Adrenal gland (tissue), 12 donors: ENCODE results near the gene TRAF3. TPM values are rescaled to one million over a fixed set of nuclear protein-coding genes. Genes with fewer than 3 reads are reported as not detected.

Experiments
- DNase-seq, 7 donors: peaks; one replicate each; pipeline ENCODE4 v3.0.0-alpha.2; 2019 to 2020
- H3K27ac ChIP-seq, 5 donors: fragments of 200-600 bp; sonication (generic) in 4 of 5; 1 replicate in 3 of 5; 2 replicates in 2 of 5; pipeline versions ENCODE4 v1.5.1 to v1.8.0; 2016 to 2020; ENCODE audit warnings: mild to moderate bottlenecking in 1 of 5
- H3K27me3 ChIP-seq: fragments of 200-600 bp; 2 replicates; pipeline ENCODE4 v1.8.0; 2021
- H3K36me3 ChIP-seq, 2 donors: fragments of 200-600 bp; replicated peaks in 1 of 2; 1 replicate in 1 of 2; 2 replicates in 1 of 2; pipeline versions ENCODE4 v1.5.1 to v1.8.0; 2018 to 2022
- H3K4me1 ChIP-seq, 2 donors: fragments of 200-600 bp; replicated peaks in 1 of 2; 1 replicate in 1 of 2; 2 replicates in 1 of 2; pipeline versions ENCODE4 v1.5.1 to v1.8.0; 2018 to 2021
- H3K4me3 ChIP-seq, 4 donors: fragments of 200-600 bp; sonication (generic) in 3 of 4; one replicate each; pipeline ENCODE4 v1.5.1; 2016 to 2018
- H3K9me3 ChIP-seq, 3 donors: fragments of 200-600 bp; sonication (generic) in 1 of 3; replicated peaks in 1 of 3; 1 replicate in 2 of 3; 2 replicates in 1 of 3; pipeline versions ENCODE4 v1.5.1 to v1.8.0; 2016 to 2021
- POLR2A ChIP-seq, 2 donors: fragments of 450-650 bp; IDR thresholded peaks; one replicate each; pipeline ENCODE4 v1.6.1; 2017; ENCODE audit warnings: antibody characterized with exemption in 2 of 2, mild to moderate bottlenecking in 2 of 2, moderate library complexity in 1 of 2
- WGBS, 4 donors: extraction: QIAGEN DNeasy Blood & Tissue Kit in 2 of 4; methylation state at CpG; one replicate each; pipeline versions ENCODE4 v1.1.5 to v1.1.7; 2013 to 2017; 5-methylcytosine and 5-hydroxymethylcytosine counted together
- intact Hi-C, 2 donors: fragments of 100-400 bp; cut with DNase I; formaldehyde crosslinking; loops; one replicate each; pipeline versions ENCODE4 v1.14.1 to v1.15.0; 2022 to 2023
- polyA plus RNA-seq, 3 donors: library from polyadenylated mRNA; stranded (reverse); fragments of 200-250 nt in 2 of 3; fragments of 350-450 nt in 1 of 3; fragmentation: Illumina TruSeq in 1 of 3; extraction: RNeasy Lipid Tissue Mini Kit (QIAGEN cat#74804) in 1 of 3; gene quantifications; one replicate each; pipeline ENCODE4 v1.2.3, GENCODE V29; 2013 to 2014
- total RNA-seq, 9 donors: library from RNA; depleted of rRNA in 4 of 9; stranded (reverse); fragments of >200 nt in 4 of 9; fragments of 120-200 nt in 1 of 9; fragmentation: NEBNext Ultra II Directional in 1 of 9; extraction: Animal tissue kit (Norgen Biotek cat#: 25700) in 1 of 9; gene quantifications; one replicate each; pipeline versions ENCODE4 v1.1.0 to v1.2.4, GENCODE V29; 2013 to 2023
- TF ChIP-seq, protein P1 (sequence below), 6 experiments: fragments of 450-650 bp in 4 of 6; fragments of 200-600 bp in 2 of 6; sonication (generic) in 1 of 6; IDR thresholded peaks; 1 replicate in 5 of 6; 2 replicates in 1 of 6; pipeline versions ENCODE4 v1.5.1 to v1.8.0; 2016 to 2021; ENCODE audit warnings: antibody characterized with exemption in 6 of 6, mild to moderate bottlenecking in 2 of 6, moderate library complexity in 1 of 6
- donor health status: healthy with polysubstance abuse.
- donor health status: Bipolar disorder and iron deficiency.
- donor health status: DM: yes; HTN: yes; CAD: no.
- donor health status: DM: no; HTN: no; CAD: no.
- donor health status: DM: no; HTN: no; CAD: no.
- donor health status: DM: yes; HTN: yes; CAD: no.

The TRAF3 gene
- total and polyA plus RNA-seq, 12 donors: 3.7 to 14.5 (median 9.8) TPM

GRCh38 chr14:102953100-102953499, 175.9 kb downstream of the TRAF3 start:
- Histone ChIP-seq H3K4me1 (no peaks in the 10 kb centered on the region), H3K4me3 (no peak overlapping the region), H3K27ac (no peak overlapping the region), H3K36me3 (peaks cover 0 to 95% of the 10 kb centered on the region in 2 donors), H3K9me3 (no peaks in the 10 kb centered on the region), H3K27me3 (no peaks in the 10 kb centered on the region)
- no peak for DNase-seq
- intact Hi-C loops: no loop called here
- TF ChIP-seq, protein P1, sequence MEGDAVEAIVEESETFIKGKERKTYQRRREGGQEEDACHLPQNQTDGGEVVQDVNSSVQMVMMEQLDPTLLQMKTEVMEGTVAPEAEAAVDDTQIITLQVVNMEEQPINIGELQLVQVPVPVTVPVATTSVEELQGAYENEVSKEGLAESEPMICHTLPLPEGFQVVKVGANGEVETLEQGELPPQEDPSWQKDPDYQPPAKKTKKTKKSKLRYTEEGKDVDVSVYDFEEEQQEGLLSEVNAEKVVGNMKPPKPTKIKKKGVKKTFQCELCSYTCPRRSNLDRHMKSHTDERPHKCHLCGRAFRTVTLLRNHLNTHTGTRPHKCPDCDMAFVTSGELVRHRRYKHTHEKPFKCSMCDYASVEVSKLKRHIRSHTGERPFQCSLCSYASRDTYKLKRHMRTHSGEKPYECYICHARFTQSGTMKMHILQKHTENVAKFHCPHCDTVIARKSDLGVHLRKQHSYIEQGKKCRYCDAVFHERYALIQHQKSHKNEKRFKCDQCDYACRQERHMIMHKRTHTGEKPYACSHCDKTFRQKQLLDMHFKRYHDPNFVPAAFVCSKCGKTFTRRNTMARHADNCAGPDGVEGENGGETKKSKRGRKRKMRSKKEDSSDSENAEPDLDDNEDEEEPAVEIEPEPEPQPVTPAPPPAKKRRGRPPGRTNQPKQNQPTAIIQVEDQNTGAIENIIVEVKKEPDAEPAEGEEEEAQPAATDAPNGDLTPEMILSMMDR (IDR thresholded peaks at IDR 0.05): no peak
- TF ChIP-seq POLR2A (IDR thresholded peaks at IDR 0.05): no peak
- 85 to 91% (median 90%) methylated on average over 15 of the region's 15 CpGs for WGBS, 4 donors

DNA sequence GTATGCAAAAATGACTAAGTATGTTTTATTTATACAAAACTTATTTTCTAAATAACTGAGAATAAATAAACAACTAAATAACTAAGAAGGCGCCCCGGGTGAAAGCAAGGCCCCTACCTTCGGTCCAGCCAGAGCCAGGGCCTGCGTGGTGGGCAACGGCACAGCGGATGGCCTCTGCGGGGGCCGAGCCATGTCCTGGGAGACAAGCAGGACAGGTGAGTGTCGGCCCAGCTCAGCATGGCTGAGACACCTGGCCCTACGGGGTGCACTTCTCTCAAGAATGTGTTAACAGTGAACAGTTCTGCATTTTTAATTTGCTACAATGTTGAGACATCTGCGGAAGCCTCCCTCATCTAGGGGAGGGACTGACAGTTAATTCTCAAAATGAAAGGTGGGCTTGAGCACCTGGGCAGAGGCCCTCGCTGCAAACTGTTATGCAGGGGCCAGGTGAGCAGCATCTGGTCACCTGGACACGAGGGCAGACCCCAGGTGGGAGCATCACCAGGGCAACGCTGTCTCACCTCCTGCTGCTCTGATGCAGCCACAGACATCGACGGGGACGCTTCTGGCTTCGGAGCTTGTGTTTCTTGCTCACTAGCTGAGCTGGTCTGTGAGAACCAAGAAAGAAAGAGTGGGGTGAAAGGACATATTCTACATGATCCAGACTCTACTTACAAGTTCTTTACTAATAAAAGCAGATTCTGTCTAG, 177.0 kb downstream of the TRAF3 start:
- Histone ChIP-seq H3K36me3 (peaks cover 0 to 98% of the 10 kb centered on the region in 2 donors), H3K9me3 (no peaks in the 10 kb centered on the region), H3K27me3 (no peaks in the 10 kb centered on the region), H3K4me1 (no peaks in the 10 kb centered on the region), H3K4me3 (no peak overlapping the region), H3K27ac (no peak overlapping the region)
- 91 to 94% (median 93%) methylated on average over 17 to 18 of the region's 18 CpGs for WGBS, 4 donors
- no peak for DNase-seq
- intact Hi-C loops: no loop called here
- TF ChIP-seq, protein P1 (IDR thresholded peaks at IDR 0.05): no peak
- no peak for TF ChIP-seq POLR2A (IDR thresholded peaks at IDR 0.05)

- intact Hi-C loops: no loop called here
- 86 to 88% (median 86%) methylated on average over 8 of the region's 8 CpGs for WGBS, 4 donors
- no peak for DNase-seq
- H3K27ac ChIP-seq: no peak overlapping the region
- no peaks in the 10 kb centered on the region for H3K27me3 ChIP-seq
- H3K4me3 ChIP-seq: no peak overlapping the region
- H3K36me3 ChIP-seq: peaks cover 0 to 97% of the 10 kb centered on the region in 2 donors
- H3K4me1 ChIP-seq: no peaks in the 10 kb centered on the region
- TF ChIP-seq POLR2A (IDR thresholded peaks at IDR 0.05): no peak
- TF ChIP-seq, protein P1 (IDR thresholded peaks at IDR 0.05): no peak
- H3K9me3 ChIP-seq: no peaks in the 10 kb centered on the region
Observed at GRCh38 chr14:102955636-102956408, 178.6 kb downstream of the TRAF3 start.

DNA sequence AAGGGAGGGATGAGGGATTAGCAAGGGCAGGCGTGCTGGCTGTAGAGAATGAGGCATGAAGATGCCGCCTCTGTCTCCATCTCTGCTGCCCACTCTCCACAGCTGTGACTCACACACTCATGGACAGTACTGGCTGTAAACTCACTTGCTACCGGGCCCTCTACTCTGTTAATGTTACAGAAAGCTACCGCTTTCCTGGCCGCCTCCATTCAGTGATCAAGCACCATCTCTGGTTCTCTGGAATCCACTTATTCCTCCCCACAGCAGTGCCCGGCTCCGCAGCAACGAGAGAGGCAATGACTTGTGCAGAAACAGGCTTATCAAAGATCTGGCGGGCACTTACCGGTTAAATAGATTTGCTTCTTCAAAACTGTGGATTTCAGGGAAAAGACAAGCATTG, 180.0 kb downstream of the TRAF3 start:
- no peak for TF ChIP-seq POLR2A (IDR thresholded peaks at IDR 0.05)
- TF ChIP-seq, protein P1 (IDR thresholded peaks at IDR 0.05): no peak
- H3K9me3 ChIP-seq: no peaks in the 10 kb centered on the region
- H3K4me1 ChIP-seq: no peaks in the 10 kb centered on the region
- no peak overlapping the region for H3K4me3 ChIP-seq
- 88 to 94% (median 93%) methylated on average over 10 of the region's 10 CpGs for WGBS, 4 donors
- no peak for DNase-seq
- peaks cover 0 to 97% of the 10 kb centered on the region in 2 donors for H3K36me3 ChIP-seq
- intact Hi-C loops: no loop called here
- no peak overlapping the region for H3K27ac ChIP-seq
- H3K27me3 ChIP-seq: no peaks in the 10 kb centered on the region
